T-helper 2 cell treated with Interferon-gamma antibody and Interleukin-4, amounts not matched to agents 100 ng/mL and 5 ng/mL, for 36 hours (primary cell): Measurements from ENCODE around the gene PALD1. TPM values are rescaled to one million over a fixed set of nuclear protein-coding genes. Genes with fewer than 3 reads are reported as not detected.
"Not testable (repeated sequence)": the region's sequence is repeated elsewhere in the genome, so short reads cannot be mapped to it uniquely, and the experiment has no call there.

ENCODE experiments used
- intact Hi-C: fragments of 100-400 bp; cut with micrococcal nuclease; formaldehyde crosslinking; loops from one replicate; pipeline ENCODE4 v1.15.1; 2023
- total RNA-seq: library from RNA; stranded (reverse); gene quantifications from 2 replicates; pipeline ENCODE4 v1.2.3, GENCODE V29; 2022

The PALD1 gene
- total RNA-seq, 1 donor from 2014 or later, result 1.1 TPM

DNA sequence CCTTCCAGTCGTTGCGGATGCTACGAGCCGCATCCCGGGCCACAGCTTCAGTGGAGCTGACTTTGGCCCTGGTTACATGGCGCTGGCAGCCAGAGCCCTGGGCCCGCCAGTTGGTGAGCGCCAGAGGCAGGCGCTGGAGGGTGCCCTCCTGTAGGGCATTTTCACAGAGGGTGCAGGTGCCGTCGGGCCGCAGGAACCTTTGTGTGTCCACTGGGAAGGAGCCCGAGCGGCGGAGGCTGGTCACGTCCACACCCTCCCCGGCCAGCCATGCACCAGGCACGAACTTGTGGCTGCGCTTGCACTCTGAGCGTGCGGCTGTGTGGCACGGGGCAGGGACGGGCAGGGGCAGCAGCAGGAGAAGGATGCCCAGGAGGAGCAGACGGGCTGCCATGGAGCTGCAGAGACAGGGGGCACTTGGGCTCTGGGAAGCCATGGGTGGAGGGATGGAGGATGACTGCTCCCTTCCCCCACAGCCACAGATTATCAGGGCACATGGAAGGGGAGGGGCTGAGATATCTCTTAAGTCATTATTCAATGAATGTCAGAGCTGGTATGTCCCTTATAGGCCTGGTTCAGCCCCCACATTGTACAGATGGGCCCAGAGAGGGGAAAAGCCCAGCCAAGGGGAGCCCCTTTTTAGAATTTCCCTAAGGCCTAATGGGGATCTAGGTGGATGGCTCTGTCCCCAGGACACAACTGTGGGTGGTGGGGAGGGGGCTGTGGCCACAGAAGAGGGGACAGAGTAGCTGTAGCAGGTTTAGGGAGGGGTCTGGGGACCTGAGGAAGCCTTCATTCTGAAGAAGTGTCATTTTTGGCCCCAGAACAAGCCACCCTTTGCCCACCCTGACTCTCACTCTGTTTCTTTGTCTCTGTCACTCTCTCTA, 122.2 kb downstream of the PALD1 start:
- intact Hi-C loops, result loop anchor here (5.0 kb wide), 1 partner anchor 43 kb away; no protein-coding TSS in a partner anchor

DNA sequence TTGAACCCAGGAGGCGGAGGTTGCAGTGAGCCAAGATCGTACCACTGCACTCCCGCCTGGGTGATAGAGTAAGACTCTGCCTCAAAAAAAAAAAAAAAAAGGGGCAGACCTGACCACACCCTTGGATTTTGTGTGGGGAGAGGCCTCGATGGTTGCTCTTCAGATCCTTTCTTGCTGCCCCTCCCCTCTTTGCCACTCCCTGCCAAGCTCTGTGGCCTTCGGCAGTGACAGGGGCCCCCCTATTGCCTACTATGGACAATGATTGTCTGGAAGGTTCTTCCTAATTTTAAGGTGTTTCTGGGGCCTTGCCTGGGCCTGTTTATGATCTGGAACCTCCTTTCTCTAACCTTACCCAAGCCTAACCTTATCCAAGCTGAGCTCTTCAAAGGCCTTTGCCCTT, 123.2 kb downstream of the PALD1 start:
- intact Hi-C loops, result loop anchor here (1.0 to 5.0 kb wide), 2 partner anchors 23 to 44 kb away; no protein-coding TSS in a partner anchor

DNA sequence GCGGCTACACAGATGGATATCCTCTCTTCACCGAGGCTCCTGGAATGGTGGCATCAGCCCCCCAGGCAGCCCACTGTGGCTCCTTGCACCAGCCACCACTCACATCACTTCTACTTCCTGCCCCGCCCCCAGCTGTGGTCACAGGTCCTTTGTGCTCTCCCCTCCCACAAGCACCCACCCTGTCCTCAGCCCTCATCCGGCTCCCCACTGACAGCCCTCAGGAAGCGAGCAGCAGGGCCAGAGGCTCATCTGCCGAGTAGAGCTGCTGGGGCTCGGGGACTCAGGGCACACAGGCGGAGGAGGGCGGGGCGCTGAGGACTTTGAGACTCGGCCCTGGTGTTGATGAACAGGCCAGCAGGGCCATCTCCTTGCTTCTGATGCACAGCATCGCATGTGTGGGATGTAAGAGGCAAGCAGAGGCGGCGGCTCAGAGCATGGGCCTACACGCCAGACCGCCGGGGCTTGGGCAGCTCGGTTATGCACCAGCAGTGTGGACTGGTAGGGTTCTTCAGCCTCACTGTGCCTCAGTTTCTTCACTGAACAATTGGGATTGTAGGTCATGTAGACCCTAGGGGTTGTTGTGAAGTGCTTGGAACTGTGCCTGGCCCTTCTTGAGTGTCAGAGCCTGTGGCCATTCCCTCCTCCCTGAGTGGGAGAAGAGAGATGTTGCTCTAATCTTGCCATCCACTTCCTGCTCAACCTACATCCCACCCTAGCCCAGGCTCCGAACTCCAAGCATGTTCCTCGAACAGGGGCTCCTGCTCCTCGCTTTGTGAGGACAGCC, 124.3 kb downstream of the PALD1 start, which contains the start of gene PRF1:
TSS of gene PRF1 (minus strand) at position 77 of the 784 bp plus-strand sequence. CDS start 1,839 bp downstream, outside the sequence.
- intact Hi-C loops, result loop anchor here (1.0 to 5.0 kb wide), 2 partner anchors 25 to 46 kb away; no protein-coding TSS in a partner anchor

DNA sequence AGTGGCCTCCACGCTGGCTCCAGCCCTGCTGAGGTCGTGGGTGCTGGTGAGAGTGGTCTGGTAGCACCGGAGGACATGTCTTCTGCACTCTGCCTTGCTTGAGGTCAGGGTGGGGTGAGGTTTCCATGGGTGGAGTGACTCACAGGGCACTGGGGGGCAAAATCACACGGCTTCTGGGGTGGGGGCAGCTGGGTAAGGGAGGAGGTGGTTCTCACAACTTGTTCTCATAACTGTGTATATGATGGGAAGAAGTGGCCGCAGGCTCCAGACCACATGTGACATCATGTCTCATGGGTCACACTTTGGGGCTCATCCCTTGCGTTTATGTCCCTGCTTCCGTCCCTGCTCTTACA, 124.9 kb downstream of the PALD1 start:
- intact Hi-C loops, result loop anchor here (5.0 kb wide), 1 partner anchor 46 kb away; no protein-coding TSS in a partner anchor

DNA sequence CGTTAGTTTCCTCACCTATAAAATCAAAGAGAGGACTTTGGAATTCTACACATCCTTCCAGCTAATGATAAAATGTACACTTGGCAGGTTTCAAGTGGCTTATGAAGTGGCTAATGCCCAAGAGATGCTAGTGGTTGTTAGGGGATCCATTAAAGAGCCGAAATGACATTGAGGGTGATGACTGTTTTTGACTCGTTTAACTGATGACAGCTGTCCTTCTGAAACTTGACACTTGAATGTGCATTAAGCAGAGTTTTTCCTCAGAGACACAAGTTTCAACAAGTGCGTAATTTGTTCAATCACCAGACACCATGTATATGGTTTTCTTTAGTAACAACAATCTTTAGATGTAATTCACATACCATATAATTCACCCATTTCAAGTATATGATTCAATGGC, 125.5 kb downstream of the PALD1 start:
- intact Hi-C loops, result loop anchor here (5.0 kb wide), 1 partner anchor 47 kb away; no protein-coding TSS in a partner anchor

DNA sequence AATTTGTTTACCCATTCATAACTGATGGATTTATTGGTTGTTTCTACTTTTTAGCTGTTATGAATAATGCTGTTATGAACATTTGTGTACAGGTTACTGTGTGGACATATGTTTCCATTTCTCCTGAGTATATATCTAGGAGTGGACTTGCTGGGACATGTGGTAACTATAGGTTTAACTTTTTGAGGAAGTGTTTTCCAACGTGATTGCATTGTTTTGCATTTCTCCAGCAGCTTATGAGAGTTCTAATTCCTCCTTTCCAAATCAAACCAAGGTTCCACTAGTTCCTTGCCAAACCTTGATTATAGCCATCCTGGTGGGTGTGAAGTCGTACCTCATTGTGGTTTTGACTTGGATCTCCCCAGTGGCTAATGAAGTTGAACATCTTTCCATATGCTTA, 126.6 kb downstream of the PALD1 start:
- intact Hi-C loops, result no loop called here

DNA sequence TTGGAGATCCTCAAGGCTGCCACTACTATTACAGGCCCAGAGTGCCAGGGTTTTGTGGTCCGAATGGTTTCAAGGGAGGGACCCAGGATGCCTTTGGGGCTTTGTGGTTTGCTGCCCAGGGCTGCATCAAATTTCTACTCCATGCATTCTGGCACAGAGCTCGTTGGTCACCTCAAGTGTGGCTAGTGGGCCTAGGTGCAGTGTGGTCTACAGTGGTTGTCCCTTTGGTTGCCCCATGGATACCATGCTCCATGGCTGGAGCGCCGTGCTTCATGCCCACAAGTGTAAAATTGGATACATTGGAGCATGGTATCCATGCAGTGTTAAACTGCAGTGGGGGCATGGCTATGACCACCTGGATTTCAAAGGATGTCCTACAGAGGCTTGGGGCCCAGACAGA, 129.4 kb downstream of the PALD1 start:
- intact Hi-C loops, result no loop called here

DNA sequence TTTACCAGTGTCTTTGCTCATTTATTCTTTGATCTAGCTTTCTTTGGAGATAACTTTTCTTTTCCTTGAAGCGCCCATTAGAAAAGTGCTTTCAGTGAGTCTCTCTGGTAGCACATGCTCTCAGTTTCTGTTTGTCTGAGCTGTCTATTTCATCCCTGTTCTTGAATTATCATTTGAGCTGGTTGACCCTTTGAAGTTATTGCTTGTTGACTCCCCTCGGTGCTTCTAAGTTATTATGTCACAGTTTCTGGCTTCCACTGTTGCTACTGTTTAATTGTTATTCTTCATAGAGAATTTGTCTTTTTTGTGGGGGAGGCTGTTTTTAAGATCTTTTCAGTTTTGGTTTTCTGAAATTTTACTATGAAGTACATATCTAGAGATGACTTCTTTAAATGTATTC, 135.4 kb downstream of the PALD1 start:
- intact Hi-C loops, result no loop called here

DNA sequence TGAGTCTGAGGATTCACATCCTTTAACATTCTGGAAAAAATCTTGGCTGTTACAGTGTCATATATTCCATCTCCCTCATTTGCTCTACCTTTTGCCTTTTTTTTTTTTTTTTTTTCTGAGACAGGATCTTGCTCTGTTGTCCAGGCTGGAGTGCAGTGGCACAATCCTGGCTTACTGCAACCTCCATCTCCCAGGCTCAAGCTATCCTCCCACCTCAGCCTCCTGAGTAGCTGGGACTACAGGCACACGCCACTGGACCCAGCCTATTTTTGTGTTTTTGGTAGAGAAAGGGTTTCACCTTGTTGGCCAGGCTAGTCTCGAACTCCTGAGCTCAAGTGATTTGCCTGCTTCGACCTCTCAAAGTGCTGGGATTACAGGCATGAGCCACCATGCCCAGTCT, 135.8 kb downstream of the PALD1 start:
- intact Hi-C loops, result not testable (repeated sequence)

DNA sequence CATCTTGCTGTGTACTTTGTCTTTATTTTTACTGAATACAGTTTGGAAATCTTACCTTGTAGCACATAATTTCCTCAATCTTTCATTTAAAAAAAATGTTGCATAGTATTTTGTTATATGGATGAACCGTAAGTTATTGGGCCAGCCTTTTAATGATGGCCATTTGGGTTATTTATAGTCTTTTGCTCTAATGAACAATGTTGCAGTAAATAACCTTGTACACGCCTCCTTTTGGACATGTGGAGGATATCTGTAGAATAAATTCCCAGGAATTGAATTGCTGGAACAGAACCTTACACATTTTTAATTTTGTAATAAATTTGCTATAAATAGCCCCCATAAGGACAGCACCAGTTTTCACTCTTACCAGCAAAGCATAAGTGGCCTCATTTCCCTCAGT, 136.6 kb downstream of the PALD1 start:
- intact Hi-C loops, result no loop called here

DNA sequence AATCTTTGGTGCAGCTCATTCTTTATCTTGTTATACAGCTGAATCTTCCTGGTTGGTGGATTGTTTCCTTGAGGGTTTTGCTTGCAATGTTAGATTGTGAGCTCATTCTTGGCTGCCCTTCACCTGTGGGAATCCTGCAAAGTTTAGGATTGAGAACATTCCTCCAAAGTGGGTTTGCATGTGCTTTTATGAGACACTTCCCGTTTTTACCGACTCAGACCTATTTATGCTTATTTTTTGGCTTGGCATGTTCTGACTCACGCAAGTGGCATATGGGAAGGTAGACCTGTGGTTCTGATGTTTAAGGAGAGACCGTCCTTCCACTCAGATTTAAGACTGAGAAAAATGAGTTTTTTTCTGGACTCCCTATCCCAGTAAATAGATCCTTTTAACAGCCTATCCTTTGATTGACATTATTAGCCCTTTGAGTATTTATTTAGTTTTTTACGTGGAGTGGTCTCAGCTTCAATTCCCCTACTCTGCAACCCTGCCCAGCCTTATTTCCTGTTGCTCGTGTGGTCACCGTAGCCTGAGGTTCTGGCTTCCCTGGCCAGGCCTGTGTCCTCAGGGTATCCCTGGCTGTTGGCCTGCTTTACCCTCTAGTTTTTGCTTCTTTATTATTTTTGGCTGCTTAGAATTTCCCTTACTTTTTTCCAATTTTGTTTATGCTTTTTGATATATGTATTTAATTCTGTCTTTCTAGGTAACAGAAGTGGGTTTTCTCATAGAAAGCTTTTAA, 137.4 kb downstream of the PALD1 start:
- intact Hi-C loops, result no loop called here

DNA sequence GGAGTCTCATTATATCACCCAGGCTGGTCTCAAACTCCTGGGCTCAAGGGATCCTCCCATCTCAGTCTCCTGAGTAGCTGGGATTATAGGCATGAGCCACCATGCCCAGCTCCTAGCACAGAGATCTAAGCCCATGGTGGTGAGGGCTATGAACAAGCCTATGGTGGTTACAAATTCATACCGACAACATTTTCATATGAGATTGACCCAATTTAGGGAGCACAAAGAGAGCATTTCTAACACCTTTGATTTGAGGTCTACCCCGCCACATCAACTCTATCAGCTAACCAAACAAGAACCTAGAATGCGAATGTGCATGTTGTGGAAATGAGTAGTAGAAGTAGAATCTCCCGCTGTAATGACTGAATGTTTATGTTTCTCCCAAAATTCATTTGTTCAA, 138.2 kb downstream of the PALD1 start:
- intact Hi-C loops, result no loop called here

Other genes starting within 250 kb of the PALD1 start
- 190 and 194 TPM in 2 replicates for gene PPA1, start 245.3 kb upstream of the PALD1 start, total RNA-seq
- gene NPFFR1, start 194.8 kb upstream of the PALD1 start, total RNA-seq, result not detected in 2 replicates
- 13.6 and 13.8 TPM in 2 replicates for gene LRRC20, start 96.1 kb upstream of the PALD1 start, total RNA-seq
- gene EIF4EBP2, start 74.6 kb upstream of the PALD1 start, total RNA-seq, result 61.7 and 62.3 TPM in 2 replicates
- gene NODAL, start 37.1 kb upstream of the PALD1 start, total RNA-seq, result 0.09 and 0.11 TPM in 2 replicates
- gene PRF1, start 124.0 kb downstream of the PALD1 start, total RNA-seq, result 72.2 and 78.3 TPM in 2 replicates
- gene ADAMTS14, start 193.7 kb downstream of the PALD1 start, total RNA-seq, result 0.02 TPM in 1 of 2 replicates, not detected in the other